ENCODE results near the gene ME3. TPM values are rescaled to one million over a fixed set of nuclear protein-coding genes. Genes with fewer than 3 reads are reported as not detected.

ME3 gene
- total RNA-seq, 1 experiment from 2014 or later: 0.30 TPM

DNA sequence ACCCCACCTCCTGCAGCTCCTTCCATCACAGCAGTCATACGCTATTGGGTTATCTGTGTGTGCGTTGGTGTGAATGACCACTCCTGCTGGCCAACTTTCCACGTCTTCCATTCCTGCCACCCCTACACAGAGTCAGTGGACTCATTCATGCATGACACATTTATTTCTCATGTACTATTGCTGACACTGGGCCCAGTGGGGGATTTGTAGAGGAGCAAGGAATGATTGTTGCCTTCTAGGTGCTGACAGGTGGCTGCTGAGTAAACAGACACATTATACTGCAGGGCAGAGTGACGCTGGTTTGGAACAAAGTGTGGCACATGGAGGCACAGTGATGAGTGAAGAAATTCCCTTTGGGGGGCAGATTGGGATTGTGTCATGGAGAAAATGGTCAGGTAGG, 183.9 kb downstream of the ME3 start:
- Histone ChIP-seq H3K9me2 (ENCODE audit: insufficient read depth) (no peaks in the 10 kb centered on the region), H3K4me1 (ENCODE audit: control insufficient read depth in 1 of 2, insufficient read depth in 2 of 2, low read length in 2 of 2) (peaks cover 8 to 15% of the 10 kb centered on the region in 2 experiments), H3K27ac (ENCODE audit: low read depth, low read length) (no peak overlapping the region), H4K20me1 (ENCODE audit: insufficient read depth) (no peaks in the 10 kb centered on the region), H3K9ac (ENCODE audit: low read length) (no peak overlapping the region), H2AFZ (ENCODE audit: low read depth, low read length, poor library complexity, severe bottlenecking) (no peak overlapping the region), H3K36me3 (ENCODE audit: control insufficient read depth in 1 of 2, insufficient read depth in 2 of 2, low read length in 2 of 2) (no peaks in the 10 kb centered on the region), H3K79me2 (ENCODE audit: insufficient read depth, low read length) (no peaks in the 10 kb centered on the region), H3K9me3 (ENCODE audit: control insufficient read depth in 1 of 2, insufficient read depth in 1 of 2, low read depth in 1 of 2, low read length in 2 of 2) (no peaks in the 10 kb centered on the region), H3K4me3 (replicated peaks in 1 of 2; ENCODE audit: low read depth in 1 of 2, low read length in 2 of 2) (no peak overlapping the region), H3K27me3 (ENCODE audit: insufficient read depth, low read length) (no peaks in the 10 kb centered on the region), H3K4me2 (ENCODE audit: low read length) (no peak overlapping the region)
- CTCF ChIA-PET: no interaction called here
- BruUV-seq (replicated peaks): no TSS peak
- DNase-seq (ENCODE audit: low read depth, low spot score) (no peak), ATAC-seq (no peak)
- RAD21 ChIA-PET (ENCODE audit: low non-redundant PET in 1 of 2, low total read pairs in 2 of 2, uncharacterized antibody in 2 of 2, unreplicated experiment in 2 of 2): no interaction called here
- POLR2A ChIA-PET: no interaction called here
- intact Hi-C loops (cut with micrococcal nuclease): no loop called here
- TF ChIP-seq POLR2A (IDR thresholded peaks at IDR 0.05; ENCODE audit: borderline replicate concordance, extremely low read depth, insufficient read depth, insufficient read length) (no peak), POLR2AphosphoS5 (IDR thresholded peaks at IDR 0.05; ENCODE audit: low read depth, low read length) (no peak), SRF (IDR thresholded peaks at IDR 0.05; ENCODE audit: low read depth) (no peak), ZNF274 (IDR thresholded peaks at IDR 0.05; ENCODE audit: low read depth, low read length) (no peak), SIN3A (IDR thresholded peaks at IDR 0.05; ENCODE audit: low read depth) (no peak), TCF7L2 (IDR thresholded peaks at IDR 0.05; ENCODE audit: borderline replicate concordance, extremely low read depth, insufficient read depth, insufficient read length) (no peak), CEBPB (IDR thresholded peaks at IDR 0.05; ENCODE audit: low read depth) (no peak), EZH2 (IDR thresholded peaks at IDR 0.05) (no peak), EGR1 (IDR thresholded peaks at IDR 0.05; ENCODE audit: low read depth) (no peak), JUND (IDR thresholded peaks at IDR 0.05) (no peak), RAD21 (IDR thresholded peaks at IDR 0.05; ENCODE audit: low read depth) (no peak), CBX3 (IDR thresholded peaks at IDR 0.05; ENCODE audit: low read depth) (no peak), ZFX (IDR thresholded peaks at IDR 0.05) (no peak), YY1 (IDR thresholded peaks at IDR 0.05; ENCODE audit: extremely low read depth, insufficient replicate concordance, low read depth, low read length) (no peak)
- TF ChIP-seq, protein P1, sequence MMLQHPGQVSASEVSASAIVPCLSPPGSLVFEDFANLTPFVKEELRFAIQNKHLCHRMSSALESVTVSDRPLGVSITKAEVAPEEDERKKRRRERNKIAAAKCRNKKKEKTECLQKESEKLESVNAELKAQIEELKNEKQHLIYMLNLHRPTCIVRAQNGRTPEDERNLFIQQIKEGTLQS (IDR thresholded peaks at IDR 0.05): no peak
- TF ChIP-seq, protein P2, sequence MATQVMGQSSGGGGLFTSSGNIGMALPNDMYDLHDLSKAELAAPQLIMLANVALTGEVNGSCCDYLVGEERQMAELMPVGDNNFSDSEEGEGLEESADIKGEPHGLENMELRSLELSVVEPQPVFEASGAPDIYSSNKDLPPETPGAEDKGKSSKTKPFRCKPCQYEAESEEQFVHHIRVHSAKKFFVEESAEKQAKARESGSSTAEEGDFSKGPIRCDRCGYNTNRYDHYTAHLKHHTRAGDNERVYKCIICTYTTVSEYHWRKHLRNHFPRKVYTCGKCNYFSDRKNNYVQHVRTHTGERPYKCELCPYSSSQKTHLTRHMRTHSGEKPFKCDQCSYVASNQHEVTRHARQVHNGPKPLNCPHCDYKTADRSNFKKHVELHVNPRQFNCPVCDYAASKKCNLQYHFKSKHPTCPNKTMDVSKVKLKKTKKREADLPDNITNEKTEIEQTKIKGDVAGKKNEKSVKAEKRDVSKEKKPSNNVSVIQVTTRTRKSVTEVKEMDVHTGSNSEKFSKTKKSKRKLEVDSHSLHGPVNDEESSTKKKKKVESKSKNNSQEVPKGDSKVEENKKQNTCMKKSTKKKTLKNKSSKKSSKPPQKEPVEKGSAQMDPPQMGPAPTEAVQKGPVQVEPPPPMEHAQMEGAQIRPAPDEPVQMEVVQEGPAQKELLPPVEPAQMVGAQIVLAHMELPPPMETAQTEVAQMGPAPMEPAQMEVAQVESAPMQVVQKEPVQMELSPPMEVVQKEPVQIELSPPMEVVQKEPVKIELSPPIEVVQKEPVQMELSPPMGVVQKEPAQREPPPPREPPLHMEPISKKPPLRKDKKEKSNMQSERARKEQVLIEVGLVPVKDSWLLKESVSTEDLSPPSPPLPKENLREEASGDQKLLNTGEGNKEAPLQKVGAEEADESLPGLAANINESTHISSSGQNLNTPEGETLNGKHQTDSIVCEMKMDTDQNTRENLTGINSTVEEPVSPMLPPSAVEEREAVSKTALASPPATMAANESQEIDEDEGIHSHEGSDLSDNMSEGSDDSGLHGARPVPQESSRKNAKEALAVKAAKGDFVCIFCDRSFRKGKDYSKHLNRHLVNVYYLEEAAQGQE (IDR thresholded peaks at IDR 0.05; ENCODE audit: low read depth): no peak
- TF ChIP-seq, protein P3, sequence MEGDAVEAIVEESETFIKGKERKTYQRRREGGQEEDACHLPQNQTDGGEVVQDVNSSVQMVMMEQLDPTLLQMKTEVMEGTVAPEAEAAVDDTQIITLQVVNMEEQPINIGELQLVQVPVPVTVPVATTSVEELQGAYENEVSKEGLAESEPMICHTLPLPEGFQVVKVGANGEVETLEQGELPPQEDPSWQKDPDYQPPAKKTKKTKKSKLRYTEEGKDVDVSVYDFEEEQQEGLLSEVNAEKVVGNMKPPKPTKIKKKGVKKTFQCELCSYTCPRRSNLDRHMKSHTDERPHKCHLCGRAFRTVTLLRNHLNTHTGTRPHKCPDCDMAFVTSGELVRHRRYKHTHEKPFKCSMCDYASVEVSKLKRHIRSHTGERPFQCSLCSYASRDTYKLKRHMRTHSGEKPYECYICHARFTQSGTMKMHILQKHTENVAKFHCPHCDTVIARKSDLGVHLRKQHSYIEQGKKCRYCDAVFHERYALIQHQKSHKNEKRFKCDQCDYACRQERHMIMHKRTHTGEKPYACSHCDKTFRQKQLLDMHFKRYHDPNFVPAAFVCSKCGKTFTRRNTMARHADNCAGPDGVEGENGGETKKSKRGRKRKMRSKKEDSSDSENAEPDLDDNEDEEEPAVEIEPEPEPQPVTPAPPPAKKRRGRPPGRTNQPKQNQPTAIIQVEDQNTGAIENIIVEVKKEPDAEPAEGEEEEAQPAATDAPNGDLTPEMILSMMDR (IDR thresholded peaks at IDR 0.05 in 2 of 3, conservative IDR thresholded peaks at IDR 0.05 in 1 of 3; ENCODE audit: borderline replicate concordance in 1 of 3, insufficient read depth in 1 of 3, low read depth in 2 of 3, low read length in 2 of 3): no peak

Data from HCT116 (cell line).